AG20443 (cell line): Measurements from ENCODE around the gene ZSWIM4.
"Not testable (repeated sequence)": the region's sequence is repeated elsewhere in the genome, so short reads cannot be mapped to it uniquely, and the experiment has no call there.

Experiments used
- DNase-seq: peaks from one replicate; pipeline ENCODE4 v3.0.0; 2012; ENCODE audit warnings: low spot score, mixed read lengths

The ZSWIM4 gene

DNA sequence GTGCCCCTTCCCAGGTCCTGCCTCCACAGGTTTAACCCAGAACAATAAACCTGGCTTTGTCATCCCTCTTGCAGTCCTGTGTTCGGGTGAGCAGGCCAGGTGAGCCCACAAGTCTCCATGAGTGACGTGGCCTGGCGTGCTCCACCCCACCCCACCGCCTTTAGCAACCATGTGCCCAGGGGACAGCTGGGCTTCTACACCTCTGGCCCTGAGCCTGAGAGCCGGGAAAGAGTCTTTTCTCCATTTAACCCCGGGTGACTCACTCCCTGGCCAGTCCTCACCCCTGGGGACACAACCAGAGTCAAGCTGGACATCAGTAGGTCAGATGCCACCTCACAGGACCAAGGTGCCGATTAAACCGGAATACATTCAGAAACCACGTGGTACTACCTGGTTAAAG lies 16.8 kb upstream of the ZSWIM4 start:
- no peak for DNase-seq

DNA sequence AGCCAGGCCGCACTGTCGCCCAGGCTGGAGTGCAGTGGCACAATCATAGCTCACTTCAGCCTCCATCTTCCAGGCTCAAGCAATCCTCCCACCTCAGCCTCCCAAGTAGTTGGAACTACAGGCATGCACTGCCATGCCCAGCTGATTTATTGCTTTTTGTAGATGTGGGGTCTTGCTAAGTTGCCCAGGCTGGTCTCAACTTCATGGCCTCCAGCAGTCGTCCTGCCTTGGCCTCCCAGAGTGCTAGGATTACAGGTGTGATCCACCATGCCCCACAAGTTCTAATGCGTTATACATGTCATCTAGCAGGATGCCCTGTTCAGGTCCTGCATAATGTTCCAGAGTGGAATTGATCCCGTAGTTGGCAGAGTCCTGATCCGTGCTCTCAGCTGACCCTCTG lies 16.4 kb upstream of the ZSWIM4 start:
- DNase-seq, result no peak

DNA sequence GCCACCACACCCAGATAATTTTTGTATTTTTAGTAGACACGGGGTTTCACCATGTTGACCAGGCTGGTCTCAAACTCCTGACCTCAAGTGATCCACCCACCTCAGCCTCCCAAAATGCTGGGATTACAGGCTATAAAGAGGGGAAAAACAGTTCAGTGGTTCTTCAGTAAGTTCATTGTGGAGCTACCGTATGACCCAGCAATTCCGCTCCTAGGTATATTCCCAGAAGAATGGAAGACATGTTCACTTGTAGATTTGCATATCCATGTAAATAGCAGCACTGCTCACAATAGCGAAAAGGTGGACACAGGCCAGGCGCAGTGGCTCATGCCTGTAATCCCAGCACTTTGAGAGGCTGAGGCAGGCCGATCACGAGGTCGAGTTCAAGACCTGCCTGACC lies 15.4 kb upstream of the ZSWIM4 start:
- DNase-seq, result not testable (repeated sequence)

DNA sequence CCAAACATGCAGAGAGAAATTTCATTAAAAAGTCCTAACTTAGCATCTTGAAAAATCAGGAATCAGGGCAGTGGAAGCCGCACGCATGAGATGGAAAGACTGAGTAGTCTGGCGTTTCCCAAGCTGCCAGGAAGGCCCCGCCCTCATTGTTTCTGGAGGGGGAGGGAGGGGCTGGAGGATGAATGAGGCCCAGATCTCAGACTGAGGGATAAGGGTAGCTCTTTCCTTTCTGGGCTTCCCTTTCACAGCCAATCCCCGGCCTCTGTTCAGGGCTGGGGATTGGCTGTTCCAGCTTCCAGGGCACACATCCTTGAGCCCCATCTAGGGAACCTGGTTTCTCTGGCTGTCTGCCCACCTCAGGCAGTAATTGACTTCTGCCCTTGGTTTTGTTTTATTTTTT lies 13.7 kb upstream of the ZSWIM4 start:
- peak; percentile 93 for DNase-seq

DNA sequence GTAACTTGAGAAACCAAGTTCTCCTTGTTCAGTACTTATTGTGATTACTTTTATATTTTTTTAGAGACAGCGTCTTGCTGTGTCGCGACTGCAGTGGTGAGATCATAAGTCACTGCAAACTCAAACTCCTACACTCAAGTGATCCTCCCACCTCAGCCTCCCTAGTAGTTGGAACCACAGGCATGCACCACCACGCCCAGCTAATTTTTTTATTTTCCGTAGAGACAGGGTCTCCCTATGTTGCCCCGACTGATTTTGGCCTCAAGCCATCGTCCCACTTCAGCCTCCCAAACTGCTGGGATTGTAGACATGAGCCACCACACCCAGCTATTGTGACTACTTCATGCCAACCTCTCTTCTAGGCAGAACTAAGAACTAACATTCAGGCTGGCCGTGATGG lies 12.7 kb upstream of the ZSWIM4 start:
- no peak for DNase-seq

DNA sequence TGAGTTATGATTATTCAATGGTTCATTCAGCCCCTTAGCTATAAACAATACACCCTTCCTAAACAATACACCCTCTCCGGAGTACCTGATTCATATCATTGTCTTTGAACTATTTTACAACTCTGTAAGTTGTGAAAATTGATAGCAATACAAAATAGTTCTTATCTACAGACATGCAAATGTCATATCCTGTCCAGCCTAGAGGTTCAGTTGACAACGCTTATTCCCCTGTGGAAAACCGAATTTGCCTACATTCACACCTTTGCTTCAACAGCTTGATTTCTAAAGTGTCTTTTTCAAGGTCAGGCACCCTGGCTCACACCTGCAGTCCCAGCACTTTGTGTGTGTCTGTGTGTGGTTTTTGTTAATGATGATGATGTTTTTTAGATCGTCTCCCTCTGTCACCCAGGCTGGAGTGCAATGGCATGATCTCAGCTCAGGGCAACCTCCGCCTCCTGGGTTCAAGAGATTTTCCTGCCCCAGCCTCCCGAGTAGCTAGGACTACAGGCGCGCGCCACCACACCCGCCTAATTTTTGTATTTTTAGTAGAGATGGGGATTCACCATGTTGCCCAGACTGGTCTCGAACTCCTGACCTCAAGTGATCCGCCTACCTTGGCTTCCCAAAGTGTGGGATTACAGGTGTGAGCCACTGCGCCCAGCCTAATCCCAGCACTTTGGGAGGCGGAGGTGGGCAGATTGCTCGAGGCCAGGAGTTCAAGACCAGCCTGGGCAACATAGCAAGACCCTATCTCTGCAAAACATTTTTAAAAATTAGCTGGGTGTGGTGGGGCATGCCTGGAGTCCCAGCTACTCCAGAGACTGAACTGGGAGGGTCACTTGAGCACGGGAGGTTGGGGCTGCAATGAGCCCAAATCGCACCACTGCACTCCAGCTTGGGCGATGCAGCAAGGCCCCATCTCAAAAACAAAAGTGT lies 11.4 kb upstream of the ZSWIM4 start:
- no peak for DNase-seq

DNA sequence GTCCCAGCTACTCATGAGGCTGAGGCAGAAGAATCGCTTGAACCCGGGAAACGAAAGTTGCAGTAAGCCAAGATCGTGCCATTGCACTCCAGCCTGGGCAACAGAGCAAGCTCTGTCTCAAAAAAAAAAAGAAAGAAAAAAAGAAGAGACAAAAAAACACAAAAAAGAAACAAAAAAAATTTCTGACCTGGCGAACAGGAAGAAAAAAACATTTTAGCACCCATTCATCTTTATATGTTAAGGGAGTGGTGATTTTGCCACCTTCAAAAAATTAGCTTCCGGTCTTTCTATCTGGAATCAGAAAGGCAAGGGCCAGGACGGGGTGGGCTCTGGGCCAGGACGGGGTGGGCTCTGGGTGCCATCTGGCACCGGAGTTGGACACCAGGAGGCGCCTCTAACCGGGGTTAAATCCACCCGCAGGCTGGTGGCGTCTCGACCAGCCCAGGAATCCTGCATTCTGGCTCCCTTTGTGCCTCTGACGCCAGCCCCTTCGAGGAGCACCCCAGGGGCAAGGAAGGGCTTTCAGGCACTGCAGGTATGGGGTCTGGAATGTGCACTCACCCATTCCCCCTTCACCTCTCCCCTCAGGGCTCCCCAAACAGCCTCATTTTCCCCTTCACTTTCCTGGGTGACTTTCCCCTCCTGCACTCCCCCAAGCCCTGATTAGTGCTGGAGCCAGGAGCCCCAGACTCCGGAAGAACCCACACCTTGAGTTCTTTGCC lies 10.4 kb upstream of the ZSWIM4 start:
- DNase-seq, result peak; percentile 78

DNA sequence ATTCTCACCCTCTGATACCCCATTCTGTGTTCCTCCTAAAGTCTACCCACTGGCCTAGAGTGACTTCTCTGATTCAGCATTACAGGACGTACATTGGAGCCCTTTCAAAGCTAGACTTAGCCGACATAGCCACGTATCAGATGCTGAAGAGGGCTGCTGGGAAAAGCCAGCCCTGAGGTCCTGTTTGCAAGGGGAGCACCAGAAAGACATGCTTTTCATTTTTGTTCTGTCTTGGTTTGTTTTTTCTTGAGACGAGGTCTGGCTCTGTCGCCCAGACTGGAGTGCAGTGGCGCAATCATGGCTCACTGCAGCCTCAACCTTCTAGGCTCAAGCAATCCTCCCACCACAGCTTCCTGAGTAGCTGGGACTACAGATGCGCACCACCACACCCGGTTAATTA lies 6.3 kb upstream of the ZSWIM4 start:
- peak; percentile 39 for DNase-seq

DNA sequence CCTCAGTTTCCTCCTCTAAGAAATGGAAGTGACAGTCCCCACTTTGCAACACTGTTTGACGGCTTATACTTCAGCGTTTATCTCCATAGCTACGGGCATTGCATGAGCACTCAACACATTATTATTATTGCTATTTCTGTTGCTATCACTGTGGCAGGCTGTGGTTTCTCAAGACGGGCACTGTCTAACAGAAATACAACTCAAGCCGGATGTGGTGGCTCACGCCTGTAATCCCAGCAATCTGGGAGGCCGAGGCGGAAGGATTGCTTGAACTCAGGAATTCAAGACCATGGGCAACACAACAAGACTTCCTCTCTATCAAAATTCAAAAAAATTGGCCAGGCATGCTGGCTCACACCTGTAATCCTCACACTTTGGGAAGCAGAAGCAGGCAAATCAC lies 4.9 kb upstream of the ZSWIM4 start:
- DNase-seq, result no peak

DNA sequence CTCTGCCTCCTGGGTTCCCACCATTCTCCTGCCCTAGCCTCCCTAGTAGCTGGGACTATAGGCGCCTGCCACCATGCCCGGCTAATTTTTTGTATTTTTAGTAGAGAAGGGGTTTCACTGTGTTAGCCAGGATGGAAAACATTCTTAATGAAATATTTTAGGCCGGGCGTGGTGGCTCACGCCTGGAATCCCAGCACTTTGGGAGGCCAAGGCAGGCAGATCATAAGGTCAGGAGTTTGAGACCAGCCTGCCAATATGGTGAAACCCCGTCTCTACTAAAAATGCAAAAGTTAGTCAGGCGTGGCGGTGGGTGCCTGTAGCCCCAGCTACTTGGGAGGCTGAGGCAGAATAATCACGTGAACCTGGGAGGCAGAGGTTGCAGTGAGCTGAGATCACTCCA lies 1.9 kb upstream of the ZSWIM4 start:
- DNase-seq, result not testable (repeated sequence)

DNA sequence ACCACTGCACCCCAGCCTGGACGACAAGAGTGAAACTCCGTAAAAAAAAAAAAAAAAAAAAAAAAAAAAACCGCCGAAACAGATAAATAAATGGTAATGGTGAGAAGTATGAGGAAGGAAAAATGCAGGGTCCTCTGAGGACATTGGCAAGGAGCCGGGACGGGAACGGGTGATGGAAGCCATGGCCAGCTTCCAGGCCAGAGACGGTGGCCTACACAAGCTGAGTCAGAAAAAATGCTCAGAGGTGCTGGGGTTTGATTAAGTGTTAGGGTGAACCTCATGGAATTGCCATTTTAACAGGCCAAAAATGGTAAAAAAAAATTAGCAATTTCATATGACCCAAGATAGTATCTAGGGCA lies 866 bp upstream of the ZSWIM4 start:
- peak; percentile 70 for DNase-seq

DNA sequence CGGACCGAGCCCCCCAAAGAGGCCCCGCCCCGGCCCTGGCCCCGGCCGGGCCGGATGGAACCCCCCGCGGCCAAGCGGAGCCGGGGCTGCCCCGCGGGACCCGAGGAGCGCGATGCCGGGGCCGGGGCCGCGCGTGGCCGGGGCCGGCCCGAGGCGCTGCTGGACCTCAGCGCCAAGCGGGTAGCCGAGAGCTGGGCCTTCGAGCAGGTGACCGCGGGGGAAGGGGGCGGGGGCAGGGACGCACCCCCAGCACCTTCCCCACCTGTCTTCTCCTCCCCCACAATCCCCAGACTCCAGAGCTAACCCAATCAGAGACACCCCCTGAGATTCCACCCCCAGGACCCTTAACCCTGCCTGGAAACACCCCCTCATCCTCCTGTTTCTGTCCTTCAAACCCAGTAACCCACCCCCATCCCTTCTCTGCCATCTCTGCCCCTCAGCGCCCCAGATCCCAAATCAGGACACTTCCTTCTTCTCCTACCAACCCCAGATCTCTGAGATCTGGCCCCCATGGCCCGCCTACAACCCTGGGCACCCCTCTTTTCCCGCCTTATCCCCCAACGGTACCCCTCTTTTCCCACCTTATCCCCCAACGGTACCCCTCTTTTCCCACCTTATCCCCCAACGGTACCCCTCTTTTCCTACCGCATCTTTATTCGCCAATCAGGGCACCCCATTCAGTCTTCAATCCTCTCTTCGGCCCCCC lies 505 bp downstream of the ZSWIM4 start:
- peak; percentile 33 for DNase-seq

DNA sequence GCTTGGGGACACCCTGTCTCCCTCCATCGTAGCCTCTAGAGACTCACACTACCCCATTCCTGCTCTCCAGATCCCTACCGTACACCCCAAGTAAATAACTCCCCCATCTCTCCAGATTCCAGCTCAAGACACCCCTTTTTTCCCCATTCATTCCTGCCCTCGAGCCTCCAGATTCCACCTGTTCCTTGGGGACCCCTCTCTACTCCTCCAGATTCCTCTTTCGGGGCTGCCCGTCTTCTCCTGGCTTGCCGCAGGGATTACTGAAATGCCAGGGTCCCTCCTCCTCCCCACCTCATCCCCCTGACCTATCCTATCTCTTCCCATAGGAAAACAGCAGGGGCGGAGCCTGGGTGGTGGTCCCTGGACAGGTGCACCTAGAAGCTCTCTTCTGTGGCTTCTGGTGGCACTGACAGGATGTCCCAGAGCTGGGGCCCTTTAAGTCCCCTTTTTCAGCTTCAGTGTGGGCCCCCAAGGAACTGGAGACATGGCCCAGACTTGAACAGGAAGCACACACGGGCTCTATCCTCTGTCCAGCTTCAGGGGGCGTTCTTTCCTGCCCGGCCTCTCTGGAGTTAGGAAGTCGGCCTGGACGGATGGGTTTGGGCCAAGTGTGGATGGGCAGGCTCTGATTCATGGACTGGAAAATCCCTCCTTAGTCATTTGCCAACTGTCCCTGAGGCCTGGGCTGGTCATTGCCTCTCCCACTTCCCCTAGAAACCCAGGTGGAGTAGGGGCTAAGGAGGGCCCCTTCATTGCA lies 1.2 kb downstream of the ZSWIM4 start:
- peak; percentile 90 for DNase-seq

DNA sequence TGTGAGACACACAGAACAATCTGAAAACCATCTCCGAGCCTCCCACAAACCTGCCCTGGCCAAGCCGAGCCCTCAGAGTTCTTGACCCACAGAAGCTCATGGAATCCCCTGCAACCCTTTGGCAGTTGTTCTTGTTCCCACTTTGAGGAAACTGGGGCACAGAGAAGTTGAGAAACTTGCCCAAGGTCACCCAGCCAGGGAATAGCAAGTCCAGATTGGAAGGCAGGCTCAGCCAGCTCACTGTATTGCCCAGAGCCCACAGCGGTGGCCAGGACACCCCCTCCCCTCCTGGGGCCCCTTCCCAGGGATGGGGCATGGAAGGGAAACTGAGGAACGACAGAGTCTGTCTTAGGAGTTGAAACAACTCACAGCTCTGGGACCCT lies 1.8 kb downstream of the ZSWIM4 start:
- DNase-seq, result no peak

DNA sequence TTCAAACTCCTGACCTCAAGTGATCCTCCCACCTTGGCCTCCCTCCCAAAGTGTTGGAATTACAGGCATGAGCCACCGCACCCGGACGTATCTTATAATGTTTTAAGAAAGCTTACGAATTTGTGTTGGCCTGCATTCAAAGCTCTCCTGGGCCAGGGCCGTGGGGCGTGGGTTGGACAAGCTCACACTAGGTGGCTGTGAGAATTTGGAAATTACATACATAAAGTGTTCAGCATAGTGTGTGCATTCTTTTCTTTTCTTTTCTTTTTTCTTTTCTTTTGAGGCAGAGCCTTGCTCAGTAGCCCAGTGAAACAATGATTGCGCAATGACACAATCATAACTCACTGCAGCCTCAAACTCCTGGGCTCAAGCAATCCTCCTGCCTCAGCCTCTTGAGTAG lies 2.6 kb downstream of the ZSWIM4 start:
- DNase-seq, result no peak

DNA sequence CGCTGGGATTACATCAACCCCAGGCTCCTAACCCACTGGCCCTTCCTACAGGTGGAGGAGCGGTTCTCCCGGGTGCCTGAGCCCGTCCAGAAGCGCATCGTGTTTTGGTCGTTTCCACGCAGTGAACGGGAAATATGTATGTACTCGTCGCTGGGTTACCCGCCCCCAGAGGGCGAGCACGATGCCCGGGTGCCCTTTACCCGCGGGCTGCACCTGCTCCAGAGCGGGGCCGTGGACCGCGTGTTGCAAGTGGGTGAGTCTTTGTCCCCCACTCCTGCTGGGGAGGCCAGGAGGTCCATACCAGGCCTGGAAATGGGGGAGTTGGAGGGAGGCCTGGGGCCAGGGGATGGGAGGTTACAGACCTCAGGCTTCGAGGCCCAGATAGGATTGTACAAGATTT lies 4.4 kb downstream of the ZSWIM4 start:
- no peak for DNase-seq

DNA sequence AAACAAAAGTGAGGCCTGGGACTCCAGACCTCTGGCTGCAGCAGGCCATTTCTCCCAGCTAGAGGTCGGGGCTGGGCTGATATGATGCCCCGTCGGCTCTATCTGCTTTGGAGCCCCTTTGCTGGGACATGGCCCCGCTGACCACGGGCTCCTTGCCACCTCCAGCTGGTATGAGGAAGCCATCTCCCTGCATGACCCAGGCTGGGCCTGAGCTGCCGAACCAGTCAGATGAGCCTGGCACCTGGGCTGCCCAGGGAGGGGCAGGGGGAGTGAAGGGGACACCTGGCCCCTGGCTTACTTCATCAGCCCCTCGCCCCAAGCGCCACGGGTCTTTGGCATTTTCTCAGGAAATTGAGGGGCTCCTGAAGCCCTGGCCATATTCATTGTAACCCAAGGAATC lies 7.8 kb downstream of the ZSWIM4 start:
- no peak for DNase-seq

DNA sequence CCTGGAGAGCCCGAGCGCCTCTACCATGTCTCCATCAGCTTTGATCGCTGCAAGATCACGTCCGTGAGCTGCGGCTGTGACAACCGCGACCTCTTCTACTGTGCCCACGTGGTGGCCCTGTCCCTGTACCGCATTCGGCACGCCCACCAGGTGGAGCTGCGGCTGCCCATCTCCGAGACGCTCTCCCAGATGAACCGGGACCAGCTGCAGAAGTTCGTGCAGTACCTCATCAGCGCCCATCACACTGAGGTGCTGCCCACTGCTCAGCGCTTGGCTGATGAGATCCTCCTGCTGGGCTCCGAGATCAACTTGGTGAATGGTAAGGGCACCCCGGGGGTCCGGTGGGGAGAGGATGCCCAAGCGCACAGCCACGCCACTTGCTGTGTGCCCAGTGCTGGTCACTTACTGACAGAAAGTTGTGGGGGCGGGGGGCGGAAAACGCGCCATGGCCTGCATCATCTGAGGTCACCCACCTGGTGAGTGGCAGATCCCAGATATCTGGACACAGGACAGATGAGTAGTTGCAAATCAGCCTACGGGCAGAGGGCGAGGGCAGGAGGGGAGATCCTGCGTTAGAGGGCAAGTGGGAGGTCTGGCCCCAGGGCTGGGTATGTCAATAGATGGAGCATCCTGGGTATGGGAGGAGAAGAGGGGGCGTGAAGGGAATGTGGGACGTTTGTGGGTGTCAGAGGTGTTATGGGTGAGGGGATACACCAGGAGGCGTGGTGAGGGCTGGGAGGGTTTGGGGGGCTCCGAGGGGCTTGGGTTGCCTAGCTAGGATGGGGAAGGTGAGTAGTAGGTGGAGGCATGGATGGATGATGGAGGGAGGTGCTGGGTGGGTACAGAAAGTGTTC lies 9.8 kb downstream of the ZSWIM4 start:
- DNase-seq, result no peak

DNA sequence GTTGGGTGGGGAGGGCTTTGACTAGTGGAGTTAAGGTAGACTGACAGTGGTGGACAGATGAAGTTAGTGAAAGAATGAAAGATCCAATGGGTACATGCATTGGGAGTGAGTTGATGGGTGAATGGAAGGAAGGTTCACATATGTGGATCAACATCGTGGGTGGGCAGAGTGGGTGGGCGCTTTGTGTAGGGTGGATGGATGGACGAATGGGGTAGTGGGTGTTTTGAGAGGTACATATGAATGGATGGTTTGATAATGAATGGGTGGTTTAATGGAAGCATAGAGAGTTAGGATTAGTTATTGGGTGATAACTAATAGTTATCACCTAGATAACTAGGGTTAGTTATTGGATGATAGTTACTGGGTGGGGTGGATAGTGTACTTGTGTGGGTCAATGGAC lies 11.5 kb downstream of the ZSWIM4 start:
- DNase-seq, result no peak

DNA sequence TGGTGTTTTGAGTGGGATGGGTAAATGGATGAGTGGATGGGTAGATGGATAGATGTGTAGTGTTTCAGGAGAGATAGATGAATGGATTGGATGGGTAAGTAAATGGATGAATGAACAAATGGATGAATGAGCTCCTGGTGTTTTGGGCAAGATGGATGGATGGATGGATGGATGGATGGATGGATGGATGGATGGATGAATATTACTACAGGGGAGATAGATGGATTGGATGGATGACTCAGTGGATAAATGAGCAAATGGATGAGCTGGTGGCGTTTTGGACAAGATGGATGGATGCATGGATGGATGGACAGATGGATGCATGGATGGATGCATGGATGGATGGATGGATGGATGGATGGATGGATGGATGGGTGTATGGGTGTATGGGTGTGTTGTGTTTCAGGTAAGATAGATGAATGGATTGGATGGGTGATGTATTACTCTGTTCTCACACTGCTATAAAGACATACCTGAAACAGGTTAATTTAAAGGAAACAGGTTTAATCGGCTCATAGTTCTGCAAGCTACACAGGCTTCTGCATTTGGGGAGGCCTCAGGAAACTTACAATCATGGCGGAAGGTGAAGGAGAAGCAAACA lies 12.3 kb downstream of the ZSWIM4 start:
- DNase-seq, result no peak

DNA sequence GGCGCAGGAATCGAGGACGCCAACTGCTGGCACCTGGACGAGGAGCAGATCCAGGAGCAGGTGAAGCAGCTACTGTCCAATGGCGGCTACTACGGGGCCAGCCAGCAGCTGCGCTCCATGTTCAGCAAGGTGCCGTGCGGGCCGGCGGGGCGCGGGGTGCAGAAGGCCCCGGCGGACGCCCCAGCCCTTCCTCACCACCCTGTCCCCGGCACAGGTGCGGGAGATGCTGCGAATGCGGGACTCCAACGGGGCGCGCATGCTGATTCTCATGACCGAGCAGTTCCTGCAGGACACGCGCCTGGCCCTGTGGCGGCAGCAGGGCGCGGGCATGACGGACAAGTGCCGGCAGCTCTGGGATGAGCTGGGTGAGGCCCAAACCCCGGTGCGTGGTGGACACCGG lies 13.6 kb downstream of the ZSWIM4 start:
- DNase-seq, result no peak
